Measurements from ENCODE around the gene PKNOX2. TPM values are rescaled to one million over a fixed set of nuclear protein-coding genes. Genes with fewer than 3 reads are reported as not detected.

PKNOX2 gene
- total and polyA plus RNA-seq, 2 of the 4 experiments (the other 2 are of a cell fraction), result 0.72 to 2.3 TPM

GRCh38 chr11:125292100-125292499 lies 127.5 kb downstream of the PKNOX2 start:
- H3K27me3 ChIP-seq (ENCODE audit: control insufficient read depth, insufficient read depth, low read length), result peaks cover 12% of the 10 kb centered on the region
- no peak overlapping the region for H2AK5ac ChIP-seq (ENCODE audit: low read depth, low read length)
- H3K4me1 ChIP-seq (ENCODE audit: control insufficient read depth, insufficient read depth, low read length), result no peaks in the 10 kb centered on the region; the same call in 1 of the 2 replicates
- no peak overlapping the region for H3K4me2 ChIP-seq (ENCODE audit: low read depth, low read length)
- no peak overlapping the region for H3K27ac ChIP-seq (ENCODE audit: insufficient read depth, low read length)
- no peak overlapping the region for H3K4ac ChIP-seq (ENCODE audit: low read depth, low read length)
- no peak overlapping the region for H2BK5ac ChIP-seq (ENCODE audit: low read depth, low read length, poor library complexity, severe bottlenecking)
- ChIA-PET CTCF (no interaction called here), POLR2A (ENCODE audit: unreplicated experiment) (no interaction called here)
- 0 out of 2 replicates have a peak, but pooled peaks cover 4% of the 10 kb centered on the region for H3K9me1 ChIP-seq (ENCODE audit: insufficient read depth, low read length)
- no peak overlapping the region for H3K18ac ChIP-seq (ENCODE audit: low read depth, low read length)
- H4K91ac ChIP-seq (ENCODE audit: insufficient read depth, low read depth, low read length), result no peak overlapping the region
- H2BK120ac ChIP-seq (ENCODE audit: low read depth, low read length), result no peak overlapping the region
- no peak overlapping the region for H3K9ac ChIP-seq (ENCODE audit: low read depth, low read length)
- no peak for TF ChIP-seq FOS (IDR thresholded peaks at IDR 0.05; ENCODE audit: low read depth, low read length)
- TF ChIP-seq RCOR1 (IDR thresholded peaks at IDR 0.05; ENCODE audit: insufficient replicate concordance, low read length), result no peak
- TF ChIP-seq MXI1 (IDR thresholded peaks at IDR 0.05; ENCODE audit: borderline replicate concordance, low read depth, low read length), result no peak
- TF ChIP-seq MAFK (IDR thresholded peaks at IDR 0.05; ENCODE audit: low read depth, low read length), result no peak
- TF ChIP-seq MAZ (IDR thresholded peaks at IDR 0.05; ENCODE audit: borderline replicate concordance, low read depth, low read length), result no peak
- TF ChIP-seq RFX5 (IDR thresholded peaks at IDR 0.05; ENCODE audit: low read depth, low read length), result no peak
- TF ChIP-seq CHD1 (IDR thresholded peaks at IDR 0.05; ENCODE audit: low read depth, low read length), result no peak
- TF ChIP-seq RAD21 (IDR thresholded peaks at IDR 0.05; ENCODE audit: low read length), result no peak
- intact Hi-C loops (cut with micrococcal nuclease), result no loop called here
- no peak overlapping the region for H2BK20ac ChIP-seq (ENCODE audit: low read depth, low read length)
- dilution Hi-C loops (cut with HindIII; ENCODE audit: low sequenced_read_pairs, unreplicated experiment), result no loop called here
- no peaks in the 10 kb centered on the region for H4K20me1 ChIP-seq (ENCODE audit: insufficient read depth, low read length)
- no peak overlapping the region for H3K56ac ChIP-seq (ENCODE audit: extremely low read depth, insufficient read depth, low read length)
- no peak overlapping the region for H2BK15ac ChIP-seq (ENCODE audit: low read depth, low read length)
- H2AK9ac ChIP-seq (replicated peaks; ENCODE audit: low read depth, low read length, poor library complexity), result no peak overlapping the region
- H3K14ac ChIP-seq (replicated peaks; ENCODE audit: low read depth, low read length), result no peak overlapping the region
- DNase-seq, result no peak
- no peak for ATAC-seq (ENCODE audit: low read depth)
- WGBS, 2 experiments (ENCODE audit: extremely low coverage in 2 of 2, insufficient read length in 1 of 2), result 83% methylated on average over 1 of the region's 6 CpGs; no CpG with 5 or more reads in 1 of the 2 experiments
- in situ Hi-C loops (cut with MboI; ENCODE audit: low sequenced_read_pairs), result no loop called here
- H2AFZ ChIP-seq (replicated peaks; ENCODE audit: low read length, poor library complexity), result no peak overlapping the region
- H3K36me3 ChIP-seq (ENCODE audit: control insufficient read depth, insufficient read depth, low read length), result no peaks in the 10 kb centered on the region
- H4K5ac ChIP-seq (ENCODE audit: low read depth, low read length), result no peak overlapping the region
- no peaks in the 10 kb centered on the region for H3K79me1 ChIP-seq (ENCODE audit: low read depth in 1 of 2, low read length in 2 of 2)
- no peak overlapping the region for H4K8ac ChIP-seq (ENCODE audit: low read depth in 2 of 2, low read length in 2 of 2)
- H3K4me3 ChIP-seq (ENCODE audit: insufficient read depth, low read depth, low read length), result no peak overlapping the region
- H3K9me3 ChIP-seq (ENCODE audit: control insufficient read depth, insufficient read depth, low read length), result no peaks in the 10 kb centered on the region
- H3K23ac ChIP-seq (ENCODE audit: low read depth, low read length), result no peak overlapping the region
- no TSS peak for BruUV-seq (replicated peaks)

Measured in IMR-90 (cell line).